Measurements from ENCODE around the gene PAEP.

GRCh38 chr9:135520916-135521607 lies 40.5 kb upstream of the PAEP start, which contains the start of gene LCN1:
- TF ChIP-seq CTCF (IDR thresholded peaks at IDR 0.05; ENCODE audit: insufficient read depth, low read depth, low read length) (no peak), EZH2 (IDR thresholded peaks at IDR 0.05; ENCODE audit: insufficient read depth, low read length) (no peak)

Measured in astrocyte (in vitro differentiated cells and primary cell).